GM12875 (cell line): ENCODE data around the gene NME8.

Experiments used
- H3K4me3 ChIP-seq: one replicate; pipeline ENCODE4 v1.5.1; 2011; ENCODE audit warnings: low read depth, low read length, control low read depth
- TF ChIP-seq, protein P1 (sequence below): IDR thresholded peaks from 2 replicates; pipeline ENCODE4 v1.5.1; 2011; ENCODE audit warnings: low read depth, mild to moderate bottlenecking, control low read depth, inconsistent platforms, low read length, moderate library complexity, borderline replicate concordance; ENCODE audit not compliant: insufficient read depth

NME8 gene

DNA sequence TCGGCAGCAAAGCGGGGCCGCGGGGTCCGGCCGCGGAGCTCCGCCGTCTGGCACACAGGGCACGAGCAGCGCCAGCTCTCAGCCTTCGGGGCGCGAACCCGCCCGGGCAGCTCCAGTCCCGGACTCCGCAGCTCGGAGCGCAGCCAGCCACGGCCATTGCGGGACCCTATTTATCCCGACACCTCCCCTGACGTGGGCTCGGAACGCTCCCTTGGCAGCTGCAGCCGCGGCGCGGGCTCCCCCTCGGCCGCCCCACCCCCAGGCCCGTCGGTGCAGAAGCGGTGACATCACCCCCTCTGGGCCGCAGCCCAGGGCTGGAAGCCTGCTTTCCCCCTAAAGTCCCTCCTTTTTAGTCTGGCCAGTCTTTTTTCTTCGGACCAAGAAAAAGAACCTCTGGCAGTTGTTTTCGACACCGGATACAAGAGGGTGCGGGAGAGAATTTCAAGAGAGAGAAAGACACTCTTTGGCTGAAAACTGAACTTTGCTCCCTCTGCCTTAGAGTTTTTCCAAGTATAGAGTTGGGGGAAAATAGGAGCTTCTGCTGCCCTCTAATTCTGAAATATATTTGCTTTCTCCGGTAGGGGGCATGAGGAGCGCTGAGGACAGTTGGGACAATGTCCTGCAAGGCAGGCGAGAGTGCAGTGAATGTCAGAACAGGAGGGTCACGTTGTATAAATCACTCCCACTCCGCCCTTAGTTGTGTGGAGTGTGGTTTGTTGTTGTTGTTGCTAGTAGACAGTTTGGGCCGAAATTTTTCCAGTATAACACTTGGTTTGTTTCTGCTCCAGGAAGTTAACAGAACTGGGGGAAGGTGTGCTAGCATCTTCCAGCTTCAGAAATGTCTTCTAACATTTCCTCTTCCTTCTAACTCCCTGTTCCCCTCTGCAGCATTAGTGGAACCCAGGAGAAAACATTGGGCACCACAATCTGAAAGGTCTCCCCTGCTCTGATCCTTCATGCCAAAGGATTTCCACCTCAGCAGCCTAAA lies 68.6 kb downstream of the NME8 start, which contains the start of gene SFRP4:
TSS of gene SFRP4 (minus strand) at position 145 of the 988 bp plus-strand sequence. CDS start 280 bp downstream, outside the sequence.
- H3K4me3 ChIP-seq: no peak within 1 kb of the TSS
- TF ChIP-seq, protein P1, sequence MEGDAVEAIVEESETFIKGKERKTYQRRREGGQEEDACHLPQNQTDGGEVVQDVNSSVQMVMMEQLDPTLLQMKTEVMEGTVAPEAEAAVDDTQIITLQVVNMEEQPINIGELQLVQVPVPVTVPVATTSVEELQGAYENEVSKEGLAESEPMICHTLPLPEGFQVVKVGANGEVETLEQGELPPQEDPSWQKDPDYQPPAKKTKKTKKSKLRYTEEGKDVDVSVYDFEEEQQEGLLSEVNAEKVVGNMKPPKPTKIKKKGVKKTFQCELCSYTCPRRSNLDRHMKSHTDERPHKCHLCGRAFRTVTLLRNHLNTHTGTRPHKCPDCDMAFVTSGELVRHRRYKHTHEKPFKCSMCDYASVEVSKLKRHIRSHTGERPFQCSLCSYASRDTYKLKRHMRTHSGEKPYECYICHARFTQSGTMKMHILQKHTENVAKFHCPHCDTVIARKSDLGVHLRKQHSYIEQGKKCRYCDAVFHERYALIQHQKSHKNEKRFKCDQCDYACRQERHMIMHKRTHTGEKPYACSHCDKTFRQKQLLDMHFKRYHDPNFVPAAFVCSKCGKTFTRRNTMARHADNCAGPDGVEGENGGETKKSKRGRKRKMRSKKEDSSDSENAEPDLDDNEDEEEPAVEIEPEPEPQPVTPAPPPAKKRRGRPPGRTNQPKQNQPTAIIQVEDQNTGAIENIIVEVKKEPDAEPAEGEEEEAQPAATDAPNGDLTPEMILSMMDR: peak; percentile 66

DNA sequence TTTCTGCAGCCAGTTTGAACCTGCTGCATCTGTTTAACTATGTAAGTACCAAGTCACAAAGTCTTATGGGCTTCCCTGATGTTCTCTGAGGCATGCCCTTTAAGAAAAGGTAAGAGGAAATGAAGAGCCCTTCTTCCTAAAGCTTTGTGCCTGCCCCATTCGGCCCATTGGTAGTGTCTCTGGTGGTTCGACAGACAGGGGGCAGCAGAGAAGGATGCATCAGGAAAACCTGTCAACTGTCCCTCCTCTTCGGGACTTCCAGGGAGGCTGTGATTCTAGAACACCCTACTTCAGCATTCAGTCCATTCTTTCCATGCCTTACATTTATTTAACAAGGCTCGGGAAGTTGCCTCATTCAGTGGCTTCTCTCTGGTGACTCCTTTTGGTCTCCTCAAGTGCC lies 70.1 kb downstream of the NME8 start:
- TF ChIP-seq, protein P1: 0 out of 2 replicates have a peak, but pooled peaks have one; percentile 5
- H3K4me3 ChIP-seq: no peak overlapping the region

DNA sequence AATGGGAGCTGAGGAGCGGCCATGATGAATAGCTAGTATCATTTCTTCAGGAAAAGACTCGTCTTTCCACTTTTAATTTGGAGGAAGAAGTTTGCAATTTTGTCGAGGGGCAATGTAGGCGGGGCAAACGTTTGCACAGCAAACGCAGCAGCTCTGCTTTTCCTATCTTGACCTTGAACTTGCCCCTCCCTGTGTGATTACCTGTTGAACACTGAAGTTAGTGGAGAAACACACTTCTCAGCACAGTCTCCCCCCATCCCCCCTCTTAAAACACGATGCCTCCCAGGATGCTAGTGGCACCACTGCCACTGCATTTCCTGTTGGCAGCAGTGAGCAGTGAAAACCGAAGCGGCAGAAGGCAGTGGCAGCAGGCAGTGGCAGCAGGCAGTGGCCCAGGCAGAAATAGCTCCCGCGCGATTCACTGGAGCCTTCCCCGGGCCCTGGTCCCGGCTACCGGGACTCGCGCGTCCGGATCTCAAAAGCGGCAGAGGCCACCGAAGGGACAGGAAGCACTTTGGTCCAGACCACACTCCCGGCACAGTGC lies 72.0 kb downstream of the NME8 start, which contains the start of gene EPDR1:
TSS of gene EPDR1 (plus strand) at position 336 of the 544 bp plus-strand sequence. CDS start 300 bp downstream, outside the sequence.
- H3K4me3 ChIP-seq: peak within 1 kb of the TSS; percentile 26
- TF ChIP-seq, protein P1: no peak

DNA sequence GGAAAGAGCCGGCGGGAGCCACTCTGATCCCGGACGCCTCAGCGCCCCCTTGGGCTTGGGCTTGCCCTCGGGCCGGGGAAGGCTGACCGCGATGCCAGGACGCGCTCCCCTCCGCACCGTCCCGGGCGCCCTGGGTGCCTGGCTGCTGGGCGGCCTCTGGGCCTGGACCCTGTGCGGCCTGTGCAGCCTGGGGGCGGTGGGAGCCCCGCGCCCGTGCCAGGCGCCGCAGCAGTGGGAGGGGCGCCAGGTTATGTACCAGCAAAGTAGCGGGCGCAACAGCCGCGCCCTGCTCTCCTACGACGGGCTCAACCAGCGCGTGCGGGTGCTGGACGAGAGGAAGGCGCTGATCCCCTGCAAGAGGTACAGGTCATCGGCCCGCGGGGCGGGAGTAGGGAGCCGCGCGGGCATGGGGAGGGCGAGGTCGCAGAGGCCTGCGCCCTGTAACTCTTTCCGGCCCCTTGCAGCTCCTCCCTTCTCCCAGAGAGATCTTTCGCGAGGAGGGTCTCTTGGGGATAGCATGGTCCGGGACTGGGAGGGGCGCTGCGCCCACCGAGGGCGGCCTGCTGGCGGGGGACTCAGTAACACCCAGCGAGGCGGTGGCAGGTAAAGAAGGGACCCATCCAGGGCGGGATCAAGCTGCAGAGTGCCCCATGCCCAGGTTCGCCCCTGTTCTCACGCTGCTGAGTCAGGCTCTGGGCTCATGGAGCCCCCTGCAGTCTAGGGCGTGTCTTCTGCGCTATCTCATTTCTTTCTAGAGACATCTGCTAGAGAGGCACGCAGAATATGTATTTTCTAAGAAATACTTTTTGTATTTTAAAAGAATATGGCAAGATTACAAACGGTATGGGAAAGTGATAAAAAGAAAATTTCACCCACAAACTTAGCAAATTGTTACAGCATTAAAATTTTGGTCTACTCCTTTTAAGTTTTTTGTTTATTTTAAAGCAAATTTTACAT lies 72.7 kb downstream of the NME8 start:
- TF ChIP-seq, protein P1: 0 out of 2 replicates have a peak, but pooled peaks have one; percentile 21
- peak overlapping the region; percentile 26 for H3K4me3 ChIP-seq

DNA sequence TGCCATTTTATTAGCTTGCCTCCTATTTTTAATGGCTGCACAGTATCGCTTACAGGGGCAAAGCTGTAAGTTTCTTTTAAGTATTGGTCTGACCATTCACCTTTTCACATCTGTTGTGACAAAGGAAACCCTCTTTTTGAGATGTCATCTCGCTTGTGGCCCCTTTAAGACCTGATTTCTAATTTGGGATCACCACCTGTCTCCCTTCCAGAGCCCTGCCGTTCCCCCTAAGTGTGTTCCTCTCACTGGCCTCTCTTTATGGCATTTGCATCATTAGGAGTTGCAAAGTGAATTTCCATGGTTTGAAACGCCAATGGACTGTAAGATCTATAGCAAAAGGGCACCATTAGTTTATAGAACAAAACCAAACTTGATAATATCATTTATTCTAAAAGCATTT lies 73.5 kb downstream of the NME8 start:
- no peak overlapping the region for H3K4me3 ChIP-seq
- TF ChIP-seq, protein P1: no peak

DNA sequence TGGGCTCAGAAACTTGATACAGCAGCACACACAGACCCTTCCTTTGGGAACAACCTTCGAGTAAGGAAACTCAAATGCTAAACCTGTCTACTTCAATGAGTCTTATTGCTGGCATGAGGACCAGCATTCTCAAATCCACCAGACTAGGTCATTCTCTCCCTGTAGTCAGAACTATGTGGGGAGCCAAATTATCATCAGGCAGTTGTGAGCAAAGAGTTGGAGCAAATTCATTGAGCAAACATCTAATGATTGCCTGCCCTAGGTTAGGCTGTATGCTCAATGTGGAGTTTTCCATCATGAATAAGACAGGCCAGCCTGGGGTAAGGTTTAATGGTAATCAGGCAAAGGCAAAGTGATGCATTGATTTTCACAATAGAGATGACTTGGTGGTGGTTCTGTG lies 75.6 kb downstream of the NME8 start:
- H3K4me3 ChIP-seq: no peak overlapping the region
- TF ChIP-seq, protein P1: no peak
